ENCODE data around the gene PTPRK. TPM values are rescaled to one million over a fixed set of nuclear protein-coding genes. Genes with fewer than 3 reads are reported as not detected.
A peak's percentile ranks its signal among the peaks of the same experiment; 100 is the strongest.

Gene PTPRK
- total and polyA plus RNA-seq, 2 donors (not counting 1 experiment from before 2014, with no cell fraction given) = 19.4 to 75.5 TPM

DNA sequence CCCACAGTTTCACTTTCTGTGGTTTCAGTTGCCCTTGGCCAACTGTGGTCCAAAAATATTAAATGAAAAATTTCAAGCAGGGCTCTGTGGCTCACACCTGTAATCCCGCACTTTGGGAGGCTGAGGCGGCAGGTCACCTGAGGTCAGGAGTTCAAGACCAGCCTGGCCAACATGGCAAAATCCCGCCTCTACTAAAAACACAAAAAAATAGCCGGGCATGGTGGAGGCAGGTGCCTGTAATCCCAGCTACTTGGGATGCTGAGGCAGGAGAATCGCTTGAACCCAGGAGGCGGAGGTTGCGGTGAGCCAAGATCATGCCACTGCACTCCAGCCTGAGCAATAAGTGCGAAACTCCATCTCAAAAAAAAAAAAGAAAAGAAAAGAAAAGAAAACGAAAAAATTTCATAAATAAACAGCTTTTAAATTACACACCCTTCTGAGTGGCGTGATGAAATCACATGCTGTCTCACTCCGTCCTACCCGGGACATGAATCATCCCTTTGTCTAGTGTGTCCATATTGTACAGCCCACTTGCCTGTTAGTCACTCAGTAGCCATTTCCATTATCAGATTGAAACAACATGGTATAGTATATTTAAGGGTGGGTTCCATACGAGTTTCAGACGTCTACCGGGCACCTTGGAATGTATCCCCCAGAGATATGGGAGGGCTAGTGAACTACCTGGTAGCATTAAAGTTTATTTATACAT, 11.7 kb downstream of the PTPRK start:
- peak; percentile 88 to 96 for DNase-seq (ENCODE audit: low read depth in 2 of 2)
- peak overlapping the region; percentile 1 for H3K4me2 ChIP-seq (ENCODE audit: extremely low read depth, insufficient read depth, low read length)
- peaks cover 42% of the 10 kb centered on the region for H3K79me2 ChIP-seq (ENCODE audit: control insufficient read depth, insufficient read depth, low read length)
- peak overlapping the region; percentile 49 for H3K27ac ChIP-seq (ENCODE audit: insufficient read depth, low read length)
- H2AFZ ChIP-seq (ENCODE audit: low read length) = no peak overlapping the region
- H3K4me3 ChIP-seq (replicated peaks in 1 of 4; ENCODE audit: control extremely low read depth in 1 of 4, insufficient read depth in 1 of 4, low read depth in 3 of 4, low read length in 4 of 4) = no peak overlapping the region
- H3K4me1 ChIP-seq (ENCODE audit: control insufficient read depth, extremely low read depth, insufficient read depth, low read length) = peaks cover 14% of the 10 kb centered on the region
- no peaks in the 10 kb centered on the region for H3K27me3 ChIP-seq (ENCODE audit: control insufficient read depth, insufficient read depth, low read length)
- H3K9ac ChIP-seq (ENCODE audit: insufficient read depth, low read length) = no peak overlapping the region
- H3K9me3 ChIP-seq (ENCODE audit: control insufficient read depth, insufficient read depth, low read depth, low read length) = no peaks in the 10 kb centered on the region
- TF ChIP-seq, protein P1, sequence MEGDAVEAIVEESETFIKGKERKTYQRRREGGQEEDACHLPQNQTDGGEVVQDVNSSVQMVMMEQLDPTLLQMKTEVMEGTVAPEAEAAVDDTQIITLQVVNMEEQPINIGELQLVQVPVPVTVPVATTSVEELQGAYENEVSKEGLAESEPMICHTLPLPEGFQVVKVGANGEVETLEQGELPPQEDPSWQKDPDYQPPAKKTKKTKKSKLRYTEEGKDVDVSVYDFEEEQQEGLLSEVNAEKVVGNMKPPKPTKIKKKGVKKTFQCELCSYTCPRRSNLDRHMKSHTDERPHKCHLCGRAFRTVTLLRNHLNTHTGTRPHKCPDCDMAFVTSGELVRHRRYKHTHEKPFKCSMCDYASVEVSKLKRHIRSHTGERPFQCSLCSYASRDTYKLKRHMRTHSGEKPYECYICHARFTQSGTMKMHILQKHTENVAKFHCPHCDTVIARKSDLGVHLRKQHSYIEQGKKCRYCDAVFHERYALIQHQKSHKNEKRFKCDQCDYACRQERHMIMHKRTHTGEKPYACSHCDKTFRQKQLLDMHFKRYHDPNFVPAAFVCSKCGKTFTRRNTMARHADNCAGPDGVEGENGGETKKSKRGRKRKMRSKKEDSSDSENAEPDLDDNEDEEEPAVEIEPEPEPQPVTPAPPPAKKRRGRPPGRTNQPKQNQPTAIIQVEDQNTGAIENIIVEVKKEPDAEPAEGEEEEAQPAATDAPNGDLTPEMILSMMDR (conservative IDR thresholded peaks at IDR 0.05 in 1 of 2, IDR thresholded peaks at IDR 0.05 in 1 of 2; ENCODE audit: low read depth in 1 of 2, low read length in 2 of 2) = no peak
- H3K36me3 ChIP-seq (ENCODE audit: control insufficient read depth, insufficient read depth, low read length) = no peaks in the 10 kb centered on the region
- no peaks in the 10 kb centered on the region for H4K20me1 ChIP-seq (ENCODE audit: control insufficient read depth, extremely low read depth, insufficient read depth, low read length)

DNA sequence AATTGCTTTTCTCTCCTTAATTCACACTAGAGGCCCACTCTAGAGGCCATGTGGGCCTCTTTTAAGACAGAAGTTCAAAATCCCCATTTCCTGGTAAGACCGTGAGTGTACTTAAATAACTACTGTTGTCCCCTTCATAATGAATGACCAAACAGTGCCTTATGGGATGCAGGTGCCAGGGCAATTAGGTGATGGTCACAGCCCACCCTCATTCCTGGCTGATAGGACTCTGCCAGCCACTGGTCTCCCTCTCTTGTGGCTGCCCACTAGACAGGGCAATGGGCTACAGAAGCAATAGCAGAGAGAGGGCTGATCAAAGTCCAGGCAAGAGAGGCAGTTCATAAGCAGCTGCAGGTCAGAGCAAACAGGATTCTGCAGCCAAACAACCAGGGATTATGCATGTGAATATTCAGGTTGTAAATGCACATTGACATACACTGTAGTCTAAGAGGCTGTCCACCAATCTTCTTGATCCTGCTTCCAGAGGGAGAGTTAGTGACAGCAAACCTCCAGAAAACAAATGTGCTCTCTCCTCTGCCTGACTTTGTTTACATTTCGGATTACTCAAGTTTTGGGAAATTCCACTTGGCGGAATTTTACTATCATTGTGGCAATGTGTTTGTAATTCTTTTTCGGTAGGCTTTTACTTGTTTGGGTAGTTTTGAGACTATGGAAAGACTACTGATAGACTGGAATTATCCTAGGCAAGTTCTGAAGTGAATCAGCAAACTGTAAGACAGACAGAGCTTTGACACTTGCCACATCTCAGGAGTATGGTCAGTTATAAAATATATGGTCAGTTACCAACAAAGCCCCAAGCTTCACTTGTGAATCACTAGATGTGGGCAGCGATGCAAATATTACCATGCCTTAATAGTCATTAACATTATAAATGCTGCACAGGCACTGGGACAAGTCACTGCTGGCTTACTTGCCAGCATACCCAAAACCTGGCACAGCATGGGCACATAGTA, 12.8 kb downstream of the PTPRK start:
- H3K79me2 ChIP-seq (ENCODE audit: control insufficient read depth, insufficient read depth, low read length) = peaks cover 44% of the 10 kb centered on the region
- peak; percentile 55 to 75 for DNase-seq (ENCODE audit: low read depth in 2 of 2)
- peak overlapping the region; percentile 17 for H3K27ac ChIP-seq (ENCODE audit: insufficient read depth, low read length)
- no peaks in the 10 kb centered on the region for H3K27me3 ChIP-seq (ENCODE audit: control insufficient read depth, insufficient read depth, low read length)
- H3K4me3 ChIP-seq (replicated peaks in 1 of 4; ENCODE audit: control extremely low read depth in 1 of 4, insufficient read depth in 1 of 4, low read depth in 3 of 4, low read length in 4 of 4) = no peak overlapping the region
- H3K4me2 ChIP-seq (ENCODE audit: extremely low read depth, insufficient read depth, low read length) = peak overlapping the region; percentile 34
- no peaks in the 10 kb centered on the region for H4K20me1 ChIP-seq (ENCODE audit: control insufficient read depth, extremely low read depth, insufficient read depth, low read length)
- H3K36me3 ChIP-seq (ENCODE audit: control insufficient read depth, insufficient read depth, low read length) = no peaks in the 10 kb centered on the region
- no peak overlapping the region for H2AFZ ChIP-seq (ENCODE audit: low read length)
- TF ChIP-seq, protein P1 (conservative IDR thresholded peaks at IDR 0.05 in 1 of 2, IDR thresholded peaks at IDR 0.05 in 1 of 2; ENCODE audit: low read depth in 1 of 2, low read length in 2 of 2) = no peak
- no peak for TF ChIP-seq EZH2 (IDR thresholded peaks at IDR 0.05; ENCODE audit: low read length, missing control alignments)
- H3K9ac ChIP-seq (ENCODE audit: insufficient read depth, low read length) = no peak overlapping the region
- no peaks in the 10 kb centered on the region for H3K9me3 ChIP-seq (ENCODE audit: control insufficient read depth, insufficient read depth, low read depth, low read length)
- peaks cover 12% of the 10 kb centered on the region for H3K4me1 ChIP-seq (ENCODE audit: control insufficient read depth, extremely low read depth, insufficient read depth, low read length)

DNA sequence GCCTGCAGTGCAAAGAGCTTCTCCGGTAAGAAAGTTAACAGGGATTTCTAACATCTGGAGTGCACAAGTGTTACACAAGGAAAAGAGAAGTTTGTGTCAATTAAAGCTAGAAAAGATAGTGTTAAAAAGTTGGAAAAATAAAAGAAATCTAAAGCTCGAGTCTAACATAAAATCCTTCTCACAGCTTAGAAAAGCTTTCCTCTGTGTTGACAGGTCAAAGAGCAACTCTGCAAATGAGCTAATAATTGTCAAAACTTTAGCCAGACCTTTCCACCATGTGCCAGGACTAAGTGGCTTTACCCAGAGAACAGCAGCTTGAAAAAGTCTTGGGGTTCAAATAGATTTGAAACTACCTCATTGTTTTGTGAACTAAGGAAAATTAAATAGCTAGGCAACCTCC, 14.8 kb downstream of the PTPRK start:
- Histone ChIP-seq H3K4me1 (ENCODE audit: control insufficient read depth, extremely low read depth, insufficient read depth, low read length) (peaks cover 6% of the 10 kb centered on the region), H3K27ac (ENCODE audit: insufficient read depth, low read length) (no peak overlapping the region), H3K4me2 (ENCODE audit: extremely low read depth, insufficient read depth, low read length) (no peak overlapping the region), H3K36me3 (ENCODE audit: control insufficient read depth, insufficient read depth, low read length) (no peaks in the 10 kb centered on the region), H4K20me1 (ENCODE audit: control insufficient read depth, extremely low read depth, insufficient read depth, low read length) (no peaks in the 10 kb centered on the region), H3K27me3 (ENCODE audit: control insufficient read depth, insufficient read depth, low read length) (no peaks in the 10 kb centered on the region), H3K4me3 (replicated peaks in 1 of 4; ENCODE audit: control extremely low read depth in 1 of 4, insufficient read depth in 1 of 4, low read depth in 3 of 4, low read length in 4 of 4) (no peak overlapping the region), H2AFZ (ENCODE audit: low read length) (no peak overlapping the region), H3K79me2 (ENCODE audit: control insufficient read depth, insufficient read depth, low read length) (peaks cover 41% of the 10 kb centered on the region), H3K9ac (ENCODE audit: insufficient read depth, low read length) (no peak overlapping the region), H3K9me3 (ENCODE audit: control insufficient read depth, insufficient read depth, low read depth, low read length) (no peaks in the 10 kb centered on the region)
- TF ChIP-seq EZH2 (IDR thresholded peaks at IDR 0.05; ENCODE audit: low read length, missing control alignments) = no peak
- TF ChIP-seq, protein P1 (conservative IDR thresholded peaks at IDR 0.05 in 1 of 2, IDR thresholded peaks at IDR 0.05 in 1 of 2; ENCODE audit: low read depth in 1 of 2, low read length in 2 of 2) = no peak
- DNase-seq (ENCODE audit: low read depth in 2 of 2) = no peak

Data from fibroblast of lung (primary cell).